HCT116 (cell line): ENCODE measurements around the gene TWIST1. TPM values are rescaled to one million over a fixed set of nuclear protein-coding genes. Genes with fewer than 3 reads are reported as not detected.

Experiments
- ATAC-seq: fragments of 200-7000 bp; cut with Tn5 transposase; 2 replicates; pipeline ENCODE4 v1.9.1; 2020; ENCODE audit warnings: mild to moderate bottlenecking, moderate library complexity
- BruUV-seq: library from RNA; stranded (reverse); fragments of 400-500 nt; replicated peaks from 2 replicates; lab custom pipeline; 2021; lab: Mats Ljungman, UMichigan
- CTCF ChIA-PET: fragments of 300-600 bp; sonication (Branson Sonifier 250); formaldehyde crosslinking; loops from one replicate; lab custom pipeline; 2021; ENCODE audit warnings: antibody characterized with exemption; lab: Charles Lee
- POLR2A ChIA-PET: fragments of 300-600, 350-600 bp; sonication (Branson Sonifier 250); formaldehyde crosslinking; loops from one replicate; lab custom pipeline; 2021; ENCODE audit warnings: antibody characterized with exemption; lab: Charles Lee
- RAD21 ChIA-PET, 2 experiments: fragments of 300-600 bp; sonication (Branson Sonifier 250); formaldehyde crosslinking; loops; one replicate each; lab custom pipeline; 2023; ENCODE audit warnings: low total read pairs in 2 of 2; ENCODE audit not compliant: uncharacterized antibody in 2 of 2, unreplicated experiment in 2 of 2, low non-redundant PET in 1 of 2; lab: Charles Lee
- DNase-seq: peaks from one replicate; pipeline ENCODE4 v3.0.0-alpha.2; 2010; ENCODE audit warnings: low read depth, low spot score
- H2AFZ ChIP-seq: fragments of 200-600 bp; shearing (Covaris generic), sonication (generic); 2 replicates; pipeline ENCODE4 v1.6.1; 2017; ENCODE audit warnings: low read depth, mixed run types, mixed read lengths, antibody characterized with exemption, low read length; ENCODE audit not compliant: poor library complexity, severe bottlenecking
- H3K27ac ChIP-seq: 2 replicates; pipeline ENCODE4 v1.5.1; 2012; ENCODE audit warnings: low read depth, low read length
- H3K27me3 ChIP-seq: fragments of 200-600 bp; sonication (generic); 2 replicates; pipeline ENCODE4 v1.6.1; 2016; ENCODE audit warnings: mixed run types, low read length, mixed read lengths; ENCODE audit not compliant: insufficient read depth
- H3K36me3 ChIP-seq, 2 experiments: fragments of 200-500 bp in 1 of 2; fragments of 200-600 bp in 1 of 2; sonication (Bioruptor generic) in 1 of 2; sonication (generic) in 1 of 2; 2 replicates each; pipeline versions ENCODE4 v1.5.1 to v1.6.1; 2014 to 2016; ENCODE audit warnings: low read length in 2 of 2, inconsistent platforms in 1 of 2, mixed read lengths in 1 of 2, mixed run types in 1 of 2; ENCODE audit not compliant: insufficient read depth in 2 of 2, control insufficient read depth in 1 of 2
- H3K4me1 ChIP-seq, 2 experiments: fragments of 200-600 bp in 1 of 2; sonication (generic) in 1 of 2; 2 replicates each; pipeline versions ENCODE4 v1.5.1 to v1.6.1; 2012 to 2017; ENCODE audit warnings: low read length in 2 of 2, inconsistent platforms in 1 of 2, mild to moderate bottlenecking in 1 of 2, mixed read lengths in 1 of 2, mixed run types in 1 of 2, moderate library complexity in 1 of 2; ENCODE audit not compliant: insufficient read depth in 2 of 2, control insufficient read depth in 1 of 2
- H3K4me2 ChIP-seq: fragments of 200-600 bp; sonication (generic); 2 replicates; pipeline ENCODE4 v1.6.1; 2017; ENCODE audit warnings: mixed run types, low read length, mixed read lengths
- H3K4me3 ChIP-seq, 2 experiments: fragments of 200-600 bp in 1 of 2; sonication (generic) in 1 of 2; replicated peaks in 1 of 2; 2 replicates each; pipeline ENCODE4 v1.5.1; 2011 to 2016; ENCODE audit warnings: low read length in 2 of 2, control low read depth in 1 of 2, low read depth in 1 of 2, mild to moderate bottlenecking in 1 of 2, mixed read lengths in 1 of 2, mixed run types in 1 of 2
- H3K79me2 ChIP-seq: fragments of 200-600 bp; sonication (generic); 2 replicates; pipeline ENCODE4 v1.6.1; 2017; ENCODE audit warnings: mild to moderate bottlenecking, mixed run types, low read length, moderate library complexity, mixed read lengths; ENCODE audit not compliant: insufficient read depth
- H3K9ac ChIP-seq: fragments of 200-600 bp; sonication (generic); 2 replicates; pipeline ENCODE4 v1.6.1; 2016; ENCODE audit warnings: low read length, mixed read lengths
- H3K9me2 ChIP-seq: fragments of 200-600 bp; sonication (generic), shearing (Covaris generic); 2 replicates; pipeline ENCODE4 v1.6.1; 2017; ENCODE audit warnings: mixed run types, mild to moderate bottlenecking, moderate library complexity; ENCODE audit not compliant: insufficient read depth
- H3K9me3 ChIP-seq, 2 experiments: fragments of 200-500 bp in 1 of 2; fragments of 200-600 bp in 1 of 2; sonication (Bioruptor generic) in 1 of 2; sonication (generic) in 1 of 2; 2 replicates each; pipeline ENCODE4 v1.6.1; 2014 to 2017; ENCODE audit warnings: low read length in 2 of 2, mixed read lengths in 2 of 2, inconsistent platforms in 1 of 2, low read depth in 1 of 2, mild to moderate bottlenecking in 1 of 2, mixed run types in 1 of 2, moderate library complexity in 1 of 2; ENCODE audit not compliant: control insufficient read depth in 1 of 2, insufficient read depth in 1 of 2
- H4K20me1 ChIP-seq: fragments of 200-600 bp; sonication (generic), shearing (Covaris generic); 2 replicates; pipeline ENCODE4 v1.6.1; 2017; ENCODE audit warnings: mixed run types, mild to moderate bottlenecking, moderate library complexity; ENCODE audit not compliant: insufficient read depth
- ATF3 ChIP-seq: IDR thresholded peaks from 2 replicates; pipeline ENCODE4 v1.6.1; 2012
- CBX3 ChIP-seq: IDR thresholded peaks from 2 replicates; pipeline ENCODE4 v1.6.1; 2012; ENCODE audit warnings: low read depth
- CEBPB ChIP-seq: IDR thresholded peaks from 2 replicates; pipeline ENCODE4 v1.6.1; 2012; ENCODE audit warnings: low read depth
- CTCF ChIP-seq, 3 experiments: fragments of 200-600 bp in 1 of 3; sonication (generic) in 1 of 3; IDR thresholded peaks in 2 of 3; conservative IDR thresholded peaks in 1 of 3; 2 replicates each; pipeline ENCODE4 v1.5.1; 2012 to 2017; ENCODE audit warnings: low read depth in 2 of 3, low read length in 2 of 3, antibody characterized with exemption in 1 of 3, borderline replicate concordance in 1 of 3, control low read depth in 1 of 3, mild to moderate bottlenecking in 1 of 3, mixed read lengths in 1 of 3, mixed run types in 1 of 3, moderate library complexity in 1 of 3; ENCODE audit not compliant: insufficient read depth in 1 of 3
- FOSL1 ChIP-seq: IDR thresholded peaks from 2 replicates; pipeline ENCODE4 v1.6.1; 2012; ENCODE audit warnings: low read depth
- JUND ChIP-seq: IDR thresholded peaks from 2 replicates; pipeline ENCODE4 v1.6.1; 2012
- POLR2A ChIP-seq: IDR thresholded peaks from 2 replicates; pipeline ENCODE4 v1.7.0; 2011; ENCODE audit warnings: borderline replicate concordance; ENCODE audit not compliant: insufficient read depth, insufficient read length; ENCODE audit errors: extremely low read depth
- RAD21 ChIP-seq: IDR thresholded peaks from 2 replicates; pipeline ENCODE4 v1.6.1; 2012; ENCODE audit warnings: low read depth, mild to moderate bottlenecking
- REST ChIP-seq: IDR thresholded peaks from 2 replicates; pipeline ENCODE4 v1.6.1; 2012; ENCODE audit warnings: low read depth
- SP1 ChIP-seq: IDR thresholded peaks from 2 replicates; pipeline ENCODE4 v1.6.1; 2012; ENCODE audit warnings: low read depth
- SRF ChIP-seq: IDR thresholded peaks from 2 replicates; pipeline ENCODE4 v1.6.1; 2012; ENCODE audit warnings: low read depth
- TCF7L2 ChIP-seq: IDR thresholded peaks from 2 replicates; pipeline ENCODE4 v1.7.0; 2011; ENCODE audit warnings: borderline replicate concordance, inconsistent platforms; ENCODE audit not compliant: insufficient read depth, insufficient read length; ENCODE audit errors: extremely low read depth
- YY1 ChIP-seq: IDR thresholded peaks from 2 replicates; pipeline ENCODE4 v1.6.1; 2011; ENCODE audit warnings: low read length, low read depth, moderate library complexity, mild to moderate bottlenecking; ENCODE audit not compliant: insufficient replicate concordance; ENCODE audit errors: extremely low read depth
- ZBTB33 ChIP-seq: IDR thresholded peaks from 2 replicates; pipeline ENCODE4 v1.6.1; 2011; ENCODE audit warnings: mild to moderate bottlenecking, low read length, moderate library complexity; ENCODE audit not compliant: insufficient replicate concordance; ENCODE audit errors: extremely low read depth
- ZFX ChIP-seq: fragments of 450-650 bp; IDR thresholded peaks from 2 replicates; pipeline ENCODE4 v1.6.1; 2017
- intact Hi-C: fragments of 100-400 bp; cut with micrococcal nuclease; formaldehyde crosslinking; loops from 2 replicates; pipeline ENCODE4 v1.10.0; 2022
- total RNA-seq: library from RNA; stranded (reverse); gene quantifications from one replicate; pipeline ENCODE4 v1.2.1, GENCODE V29; 2021; ENCODE audit not compliant: unreplicated experiment

Gene TWIST1
- total RNA-seq, 1 experiment from 2014 or later = 0.86 TPM

- no TSS peak for BruUV-seq
- no peak overlapping the region for H3K4me3 ChIP-seq
- H3K27me3 ChIP-seq = no peaks in the 10 kb centered on the region
- no peak for ATAC-seq
- H3K27ac ChIP-seq = no peak overlapping the region
- H2AFZ ChIP-seq = no peak overlapping the region
- TF ChIP-seq RAD21 = no peak
- no peak for TF ChIP-seq YY1
- no peak for TF ChIP-seq ATF3
- TF ChIP-seq SP1 = no peak
- TF ChIP-seq FOSL1 = no peak
- TF ChIP-seq REST = no peak
- no peak for TF ChIP-seq CBX3
- no peak for TF ChIP-seq TCF7L2
- no peak for TF ChIP-seq ZFX
- TF ChIP-seq CTCF (IDR thresholded peaks at IDR 0.05 in 2 of 3, conservative IDR thresholded peaks at IDR 0.05 in 1 of 3; ENCODE audit: borderline replicate concordance in 1 of 3, insufficient read depth in 1 of 3, low read depth in 2 of 3, low read length in 2 of 3) = no peak
- no peak for TF ChIP-seq JUND
- TF ChIP-seq SRF = no peak
- no peak for TF ChIP-seq ZBTB33
- no peak for TF ChIP-seq CEBPB
- no peak for TF ChIP-seq POLR2A
- no peak overlapping the region for H3K9ac ChIP-seq
- intact Hi-C loops = no loop called here
- no peaks in the 10 kb centered on the region for H3K79me2 ChIP-seq
- ChIA-PET POLR2A (no interaction called here), CTCF (no interaction called here), RAD21 (no interaction called here)
- H3K9me3 ChIP-seq = 0 out of 4 replicates have a peak, but pooled peaks cover 0 to 3% of the 10 kb centered on the region in 2 experiments
- no peaks in the 10 kb centered on the region for H4K20me1 ChIP-seq
- no peak for DNase-seq
- no peaks in the 10 kb centered on the region for H3K4me1 ChIP-seq
- no peak overlapping the region for H3K4me2 ChIP-seq
- no peaks in the 10 kb centered on the region for H3K9me2 ChIP-seq
- no peaks in the 10 kb centered on the region for H3K36me3 ChIP-seq
These were observed 27.6 kb downstream of the TWIST1 start for GRCh38 chr7:19089797-19090196.
